Smooth muscle cell (in vitro differentiated cells): ENCODE results near the gene VLDLR. TPM values are rescaled to one million over a fixed set of nuclear protein-coding genes. Genes with fewer than 3 reads are reported as not detected.

Experiments
- DNase-seq: peaks from one replicate; lab custom pipeline; 2025; ENCODE audit not compliant: unreplicated experiment; lab: John Stamatoyannopoulos, UW
- H2AFZ ChIP-seq: fragments of 200-600 bp; sonication (generic); 2 replicates; pipeline ENCODE4 v1.6.0; 2016; ENCODE audit warnings: antibody characterized with exemption, low read depth, mild to moderate bottlenecking
- H3F3A ChIP-seq: fragments of 200-600 bp; sonication (generic); 2 replicates; pipeline ENCODE4 v1.6.0; 2017; ENCODE audit warnings: antibody characterized with exemption, low read depth
- H3K27ac ChIP-seq: fragments of 200-600 bp; sonication (generic); 2 replicates; pipeline ENCODE4 v1.5.1; 2016; ENCODE audit warnings: low read depth, mild to moderate bottlenecking
- H3K27me3 ChIP-seq: fragments of 200-600 bp; sonication (generic); 2 replicates; pipeline ENCODE4 v1.6.1; 2016; ENCODE audit warnings: low read depth, mild to moderate bottlenecking
- H3K36me3 ChIP-seq: fragments of 200-600 bp; sonication (generic); 2 replicates; pipeline ENCODE4 v1.5.1; 2016; ENCODE audit warnings: low read depth
- H3K4me1 ChIP-seq: fragments of 200-600 bp; sonication (generic); 2 replicates; pipeline ENCODE4 v1.5.1; 2016; ENCODE audit warnings: low read depth
- H3K4me2 ChIP-seq: fragments of 200-600 bp; sonication (generic); 2 replicates; pipeline ENCODE4 v1.6.0; 2016; ENCODE audit warnings: mild to moderate bottlenecking
- H3K4me3 ChIP-seq: fragments of 200-600 bp; sonication (generic); 2 replicates; pipeline ENCODE4 v1.5.1; 2016; ENCODE audit warnings: mild to moderate bottlenecking
- H3K79me2 ChIP-seq: fragments of 200-600 bp; sonication (generic); 2 replicates; pipeline ENCODE4 v1.6.0; 2016; ENCODE audit warnings: low read depth, mild to moderate bottlenecking
- H3K9ac ChIP-seq: fragments of 200-600 bp; sonication (generic); 2 replicates; pipeline ENCODE4 v1.6.0; 2016; ENCODE audit warnings: low read depth
- H3K9me3 ChIP-seq: fragments of 200-600 bp; sonication (generic); replicated peaks from 2 replicates; pipeline ENCODE4 v1.5.1; 2016; ENCODE audit warnings: low read depth
- H4K20me1 ChIP-seq: fragments of 200-600 bp; sonication (generic); 2 replicates; pipeline ENCODE4 v1.6.0; 2016; ENCODE audit warnings: low read depth
- CTCF ChIP-seq: fragments of 200-600 bp; sonication (generic); IDR thresholded peaks from 2 replicates; pipeline ENCODE4 v1.5.1; 2017; ENCODE audit warnings: borderline replicate concordance, mild to moderate bottlenecking, antibody characterized with exemption; ENCODE audit not compliant: insufficient read depth, poor library complexity, severe bottlenecking
- WGBS: methylation state at CpG from one replicate; pipeline ENCODE4 v1.1.7; 2016; ENCODE audit warnings: low lambda C conversion rate; 5-methylcytosine and 5-hydroxymethylcytosine counted together
- polyA plus RNA-seq: library from polyadenylated mRNA; unstranded; fragments of >200 nt; fragmentation: Nextera tagmentation; extraction: Ambion mirVana; gene quantifications from 2 replicates; pipeline ENCODE4 v1.2.1, GENCODE V29; 2016
- total RNA-seq: library from RNA; depleted of rRNA; stranded (reverse); fragments of >200 nt; gene quantifications from 2 replicates; pipeline ENCODE4 v1.2.3, GENCODE V29; 2014

Gene VLDLR
- total and polyA plus RNA-seq, 2 experiments from 2014 or later = 14.1 to 37.5 TPM

DNA sequence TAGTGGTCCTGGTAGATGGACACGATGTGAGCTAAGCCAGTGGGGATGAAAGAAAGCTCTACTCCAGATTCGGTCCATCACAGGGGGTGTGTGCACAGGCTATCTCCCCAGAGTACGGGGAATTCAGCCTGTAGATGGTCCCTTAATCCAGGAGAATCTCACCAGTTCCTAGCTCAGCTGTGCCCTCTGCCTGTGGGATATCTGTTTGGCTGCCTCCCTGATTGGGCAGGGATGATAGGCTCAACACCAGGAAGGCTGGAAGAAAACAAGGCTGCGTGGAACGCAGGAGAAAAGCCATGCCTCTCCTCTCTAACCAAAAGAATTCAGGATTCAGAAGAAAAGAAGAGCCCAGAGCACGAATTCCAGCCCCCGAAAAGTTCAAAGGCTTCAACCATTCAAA, 40.9 kb downstream of the VLDLR start:
- no peak for TF ChIP-seq CTCF
- Histone ChIP-seq H3K4me2 (no peak overlapping the region), H3K36me3 (no peaks in the 10 kb centered on the region), H3K9ac (no peak overlapping the region), H3K4me3 (no peak overlapping the region), H3K9me3 (no peaks in the 10 kb centered on the region), H3F3A (no peaks in the 10 kb centered on the region), H2AFZ (no peak overlapping the region), H4K20me1 (no peaks in the 10 kb centered on the region), H3K27ac (no peak overlapping the region), H3K79me2 (no peaks in the 10 kb centered on the region), H3K4me1 (no peaks in the 10 kb centered on the region), H3K27me3 (no peaks in the 10 kb centered on the region)
- 47% methylated on average over 7 of the region's 7 CpGs for WGBS
- no peak for DNase-seq

DNA sequence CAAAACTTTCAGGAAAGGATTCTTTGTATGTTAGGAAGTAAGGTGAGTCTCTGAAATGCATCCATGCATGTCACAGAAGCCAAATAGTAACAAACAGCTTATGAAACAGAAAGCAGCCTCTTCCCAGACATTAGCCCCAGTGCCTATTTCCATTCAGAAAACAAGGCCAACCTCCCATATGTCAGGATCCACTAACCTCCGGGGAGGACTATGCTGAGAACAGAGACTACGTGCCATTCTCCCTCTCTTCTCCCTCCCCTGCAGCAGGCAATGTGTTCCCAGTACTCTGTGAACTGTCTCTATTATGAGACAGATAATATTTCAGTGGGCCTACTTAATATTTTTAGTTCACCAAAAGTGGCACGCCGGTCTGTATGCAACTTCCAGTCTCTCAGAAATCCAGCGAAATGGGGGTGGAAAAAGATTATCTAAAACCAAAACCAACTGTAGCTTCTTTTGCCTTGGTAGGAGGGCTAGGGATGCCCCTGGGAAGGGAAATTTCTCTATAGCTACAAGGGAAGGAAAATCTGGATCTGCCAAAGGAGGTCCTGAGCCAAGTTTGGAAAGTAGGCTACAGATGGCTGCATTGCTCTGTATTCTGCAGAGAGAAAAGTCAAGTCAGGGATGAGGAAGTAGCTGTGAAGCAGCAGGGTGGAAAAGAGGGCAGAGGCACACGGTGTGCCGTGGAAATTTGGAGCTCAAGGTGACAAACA, 42.0 kb downstream of the VLDLR start:
- Histone ChIP-seq H3K4me1 (no peaks in the 10 kb centered on the region), H3K9me3 (no peaks in the 10 kb centered on the region), H3K27me3 (no peaks in the 10 kb centered on the region), H3K4me2 (no peak overlapping the region), H4K20me1 (no peaks in the 10 kb centered on the region), H3K4me3 (no peak overlapping the region), H3K79me2 (no peaks in the 10 kb centered on the region), H3F3A (no peaks in the 10 kb centered on the region), H3K27ac (no peak overlapping the region), H3K9ac (no peak overlapping the region), H2AFZ (no peak overlapping the region), H3K36me3 (no peaks in the 10 kb centered on the region)
- 84% methylated on average over 7 of the region's 7 CpGs for WGBS
- no peak for DNase-seq
- TF ChIP-seq CTCF = no peak

DNA sequence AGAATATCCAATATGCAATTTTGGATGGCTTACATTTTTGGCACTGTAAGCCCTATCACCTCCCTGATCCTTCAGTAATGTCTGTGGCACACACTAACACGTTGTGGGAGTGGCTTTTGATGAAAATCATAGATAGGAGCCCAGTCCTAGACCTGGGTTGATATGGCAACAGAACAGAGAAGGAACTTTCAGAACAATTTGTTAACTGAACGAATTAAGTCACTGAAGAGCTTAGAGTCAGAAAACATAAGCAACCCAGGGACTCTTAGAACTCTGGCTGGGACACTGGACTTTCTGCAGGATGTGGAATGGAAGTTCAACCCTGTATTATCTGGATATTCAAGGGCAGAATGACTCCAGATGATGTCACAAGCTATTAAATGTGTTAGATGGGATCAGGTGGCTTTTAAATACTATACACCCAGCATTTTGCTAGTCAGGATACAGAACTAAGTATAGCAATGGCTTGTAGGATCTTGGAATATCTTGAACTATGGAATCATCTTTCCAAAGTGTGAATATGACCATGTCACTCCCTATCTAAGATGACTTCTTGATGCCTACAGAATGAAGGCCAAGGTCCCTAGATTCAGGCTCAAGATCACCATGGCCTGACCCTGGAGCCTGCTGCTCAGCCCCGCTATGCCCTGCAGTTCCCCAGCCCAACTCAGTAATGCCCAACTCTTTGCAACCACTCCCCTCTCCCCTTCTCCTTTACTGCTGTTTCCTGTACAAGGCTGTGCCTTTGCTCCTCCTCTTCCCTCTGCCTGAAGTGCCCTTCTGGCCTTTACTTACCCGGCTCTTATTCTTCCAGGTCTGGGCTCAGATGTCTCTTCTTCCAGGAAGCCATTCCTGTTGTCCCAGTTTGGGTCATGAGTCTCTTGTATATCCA, 42.8 kb downstream of the VLDLR start:
- TF ChIP-seq CTCF = no peak
- 90% methylated on average over 4 of the region's 4 CpGs for WGBS
- Histone ChIP-seq H2AFZ (no peak overlapping the region), H3K4me1 (no peaks in the 10 kb centered on the region), H3K9me3 (no peaks in the 10 kb centered on the region), H3K4me3 (no peak overlapping the region), H3K27ac (no peak overlapping the region), H3K27me3 (no peaks in the 10 kb centered on the region), H3F3A (no peaks in the 10 kb centered on the region), H3K9ac (no peak overlapping the region), H3K4me2 (no peak overlapping the region), H4K20me1 (no peaks in the 10 kb centered on the region), H3K36me3 (no peaks in the 10 kb centered on the region), H3K79me2 (no peaks in the 10 kb centered on the region)
- no peak for DNase-seq
